GM21619 (cell line): ENCODE data around the gene MYADML2.

ENCODE experiments used
- ATAC-seq: cut with Tn5 transposase; IDR thresholded peaks from one replicate; pipeline ENCODE4 v1.9.1; 2021; ENCODE audit not compliant: unreplicated experiment

Gene MYADML2

GRCh38 chr17:81926451-81927151, 20.4 kb downstream of the MYADML2 start:
- ATAC-seq, result peak; percentile 14

GRCh38 chr17:81925860-81926450, 21.1 kb downstream of the MYADML2 start:
- ATAC-seq, result no peak

GRCh38 chr17:81924557-81925532, 22.2 kb downstream of the MYADML2 start:
- ATAC-seq, result no peak

GRCh38 chr17:81923302-81924260, 23.5 kb downstream of the MYADML2 start:
- no peak for ATAC-seq

- ATAC-seq, result no peak
Measured at GRCh38 chr17:81922566-81923301, 24.3 kb downstream of the MYADML2 start.

GRCh38 chr17:81921996-81922565, 25.0 kb downstream of the MYADML2 start:
- no peak for ATAC-seq

- no peak for ATAC-seq
Measured at GRCh38 chr17:81921537-81921862, 25.5 kb downstream of the MYADML2 start.

GRCh38 chr17:81920612-81921536, 26.2 kb downstream of the MYADML2 start:
- no peak for ATAC-seq

GRCh38 chr17:81918832-81919545, 28.0 kb downstream of the MYADML2 start:
- ATAC-seq, result no peak

- peak; percentile 15 for ATAC-seq
Measured at GRCh38 chr17:81918333-81918669, 28.7 kb downstream of the MYADML2 start.

- ATAC-seq, result peak; percentile 60
Measured at GRCh38 chr17:81917565-81918332, 29.3 kb downstream of the MYADML2 start, which contains the start of gene SIRT7. SIRT7 (minus strand) TSS chr17:81918176; CDS start chr17:81918131, 45 bp downstream.

GRCh38 chr17:81916234-81917001, 30.6 kb downstream of the MYADML2 start:
- ATAC-seq, result no peak

- no peak for ATAC-seq
Measured at GRCh38 chr17:81915331-81915730, 31.7 kb downstream of the MYADML2 start.

GRCh38 chr17:81914103-81914850, 32.8 kb downstream of the MYADML2 start:
- ATAC-seq, result no peak

- ATAC-seq, result no peak
Measured at GRCh38 chr17:81913394-81914102, 33.5 kb downstream of the MYADML2 start.
